GM18519 (cell line): ENCODE data around the gene KLHL12.
"Not testable (repeated sequence)": the region's sequence is repeated elsewhere in the genome, so short reads cannot be mapped to it uniquely, and the experiment has no call there.

Source experiments
- ATAC-seq: cut with Tn5 transposase; IDR thresholded peaks from one replicate; pipeline ENCODE4 v1.9.1; 2021; ENCODE audit warnings: mild to moderate bottlenecking, moderate library complexity; ENCODE audit not compliant: unreplicated experiment, low FRiP score

Gene KLHL12

DNA sequence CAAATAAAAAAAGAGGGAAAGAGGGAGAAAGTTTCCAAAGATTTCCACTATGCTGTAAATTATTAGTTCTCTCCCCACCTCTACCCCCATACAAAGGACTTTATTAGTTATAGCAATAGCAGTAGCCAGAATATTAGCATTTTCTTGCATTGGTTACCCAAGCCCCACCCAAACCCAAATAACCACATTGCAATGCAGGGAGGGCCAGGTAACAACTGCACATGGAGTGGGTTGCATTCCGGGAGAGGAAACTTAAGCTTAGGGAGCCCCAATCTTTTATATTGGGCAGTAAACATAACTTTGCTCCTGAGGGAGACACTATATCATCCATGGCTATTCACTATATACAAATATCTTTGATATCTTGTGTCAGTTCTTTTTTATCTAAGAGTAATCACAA lies 25.1 kb upstream of the KLHL12 start:
- no peak for ATAC-seq

- ATAC-seq: no peak
Measured at GRCh38 chr1:202951437-202951836, 24.4 kb upstream of the KLHL12 start.

GRCh38 chr1:202945483-202945882 lies 18.4 kb upstream of the KLHL12 start:
- no peak for ATAC-seq

GRCh38 chr1:202944438-202944921 lies 17.4 kb upstream of the KLHL12 start:
- ATAC-seq: no peak

DNA sequence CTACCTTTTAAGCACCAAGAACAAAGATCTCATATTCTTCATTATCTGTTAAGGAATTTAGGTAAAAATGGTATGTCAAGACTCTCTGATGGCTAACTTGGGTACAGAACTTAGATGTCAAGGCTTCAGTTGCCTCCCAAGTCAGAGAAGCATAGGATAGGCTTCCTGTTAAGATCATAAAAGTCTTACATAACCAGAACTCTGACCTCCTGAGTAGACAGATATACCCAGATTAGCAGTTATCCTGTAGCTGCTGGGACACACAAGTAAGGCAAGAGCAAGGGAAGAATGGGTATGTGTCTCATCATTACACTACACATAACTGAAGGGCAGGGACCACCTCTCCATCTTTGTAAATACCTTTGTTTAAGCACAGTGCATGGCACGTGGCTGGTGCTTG lies 15.4 kb upstream of the KLHL12 start:
- no peak for ATAC-seq

GRCh38 chr1:202941372-202941771 lies 14.3 kb upstream of the KLHL12 start:
- ATAC-seq: no peak

DNA sequence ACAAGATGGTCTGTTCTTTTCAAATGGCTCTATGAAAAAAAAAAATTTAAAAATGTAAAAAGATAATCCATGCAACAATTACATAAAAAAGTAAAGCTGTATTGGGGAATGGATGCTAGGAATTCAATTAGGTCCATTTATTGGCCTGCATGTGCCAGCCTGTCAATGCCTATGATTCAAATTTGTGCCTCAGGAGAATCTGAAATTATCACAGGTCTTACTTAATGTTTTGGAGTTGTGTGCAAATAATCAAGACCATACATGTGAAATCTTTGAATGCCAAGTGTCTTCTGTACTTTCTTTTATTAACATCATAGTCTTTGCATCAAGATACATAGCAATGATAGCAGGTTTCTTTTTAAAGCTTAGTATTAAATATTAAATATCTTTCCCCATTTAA lies 13.5 kb upstream of the KLHL12 start:
- ATAC-seq: no peak

DNA sequence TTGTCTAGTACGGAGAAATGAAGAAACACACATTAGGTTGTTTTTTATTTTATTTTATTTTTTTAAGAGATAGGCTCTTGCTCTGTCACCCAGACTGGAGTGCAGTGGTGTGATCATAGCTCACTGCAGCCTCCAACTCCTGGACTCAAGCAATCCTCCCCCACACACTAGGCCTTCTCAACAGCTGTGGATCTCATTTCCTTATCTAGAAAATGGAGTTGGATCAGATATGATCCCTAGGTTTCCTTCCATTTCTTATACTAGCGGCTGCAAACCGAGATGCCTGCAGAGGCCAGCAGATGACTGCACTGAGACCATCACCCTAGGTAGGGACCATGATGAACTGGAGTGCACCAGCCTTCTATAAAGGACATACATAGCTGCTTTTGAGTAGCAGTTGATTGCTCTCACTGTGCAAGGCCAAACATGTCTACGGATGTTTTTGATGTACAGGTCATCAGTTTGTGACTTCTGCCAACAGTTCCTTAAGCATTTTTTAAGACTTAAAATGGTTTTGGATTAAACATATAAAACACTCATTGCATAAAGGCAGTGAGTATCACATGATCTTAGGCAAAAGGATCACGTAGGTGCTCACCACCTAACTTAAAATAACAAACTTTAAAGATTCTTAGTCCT lies 11.4 kb upstream of the KLHL12 start:
- ATAC-seq: no peak

DNA sequence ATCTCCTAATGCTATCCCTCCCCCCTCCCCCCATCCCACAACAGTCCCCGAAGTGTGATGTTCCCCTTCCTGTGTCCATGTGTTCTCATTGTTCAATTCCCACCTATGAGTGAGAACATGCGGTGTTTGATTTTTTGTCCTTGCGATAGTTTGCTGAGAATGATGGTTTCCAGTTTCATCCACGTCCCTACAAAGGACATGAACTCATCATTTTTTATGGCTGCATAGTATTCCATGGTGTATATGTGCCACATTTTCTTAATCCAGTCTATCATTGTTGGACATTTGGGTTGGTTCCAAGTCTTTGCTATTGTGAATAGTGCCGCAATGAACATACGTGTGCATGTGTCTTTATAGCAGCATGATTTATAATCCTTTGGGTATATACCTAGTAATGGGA lies 9.4 kb upstream of the KLHL12 start:
- not testable (repeated sequence) for ATAC-seq

- ATAC-seq: no peak
Measured at GRCh38 chr1:202935844-202936243, 8.8 kb upstream of the KLHL12 start.

DNA sequence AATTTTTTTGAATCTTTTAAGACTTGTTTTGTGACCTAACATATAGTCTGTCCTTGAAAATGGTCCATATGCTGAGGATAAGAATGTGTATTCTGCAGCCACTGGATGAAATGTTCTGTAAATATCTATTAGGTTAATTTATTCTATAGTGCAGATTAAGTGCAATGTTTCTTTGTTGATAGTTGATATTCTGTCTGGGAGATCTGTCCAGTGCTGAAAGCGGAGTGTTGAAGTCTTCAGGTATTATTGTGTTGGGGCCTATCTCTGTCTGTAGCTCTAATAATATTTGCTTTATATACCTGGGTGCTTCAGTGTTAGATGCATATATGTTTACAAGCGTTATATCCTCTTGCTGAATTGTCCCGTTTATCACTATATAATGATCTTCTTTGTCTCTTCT lies 7.7 kb upstream of the KLHL12 start:
- no peak for ATAC-seq

GRCh38 chr1:202932476-202932875 lies 5.4 kb upstream of the KLHL12 start:
- no peak for ATAC-seq

DNA sequence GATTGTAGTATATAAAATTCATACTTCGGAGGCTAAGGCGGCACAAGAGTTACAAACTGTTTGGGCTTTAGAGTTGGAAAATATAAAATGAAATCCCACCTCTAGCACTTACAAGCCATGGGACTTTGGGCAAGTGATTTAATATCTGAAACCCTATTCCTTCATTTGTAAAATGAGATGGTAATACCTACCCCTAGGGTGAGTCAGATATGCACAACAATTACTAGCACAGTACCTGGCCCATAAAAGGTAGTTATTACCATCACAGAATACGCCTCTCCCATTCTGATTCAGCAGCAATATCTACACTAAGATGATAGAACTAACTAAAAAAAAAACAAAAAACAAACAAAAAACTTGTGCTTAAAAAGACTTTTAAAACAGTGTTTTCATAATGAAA lies 3.5 kb downstream of the KLHL12 start:
- no peak for ATAC-seq

GRCh38 chr1:202919615-202920014 lies 7.4 kb downstream of the KLHL12 start:
- ATAC-seq: no peak

- ATAC-seq: no peak
Measured at GRCh38 chr1:202915146-202915545, 11.9 kb downstream of the KLHL12 start.

DNA sequence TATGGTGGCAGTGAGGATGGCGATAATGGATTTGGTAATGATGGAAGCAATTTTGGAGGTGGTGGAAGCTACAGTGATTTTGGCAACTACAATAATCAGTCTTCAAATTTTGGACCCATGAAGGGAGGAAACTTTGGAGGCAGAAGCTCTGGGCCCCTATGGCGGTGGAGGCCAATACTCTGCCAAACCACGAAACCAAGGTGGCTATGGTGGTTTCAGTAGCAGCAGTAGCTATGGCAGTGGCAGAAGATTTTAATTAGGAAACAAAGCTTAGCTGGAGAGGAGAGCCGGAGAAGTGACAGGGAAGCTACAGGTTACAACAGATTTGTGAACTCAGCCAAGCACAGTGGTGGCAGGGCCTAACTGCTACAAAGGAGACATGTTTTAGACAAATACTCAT lies 14.6 kb downstream of the KLHL12 start:
- not testable (repeated sequence) for ATAC-seq

- no peak for ATAC-seq
Measured at GRCh38 chr1:202909494-202909893, 17.5 kb downstream of the KLHL12 start.

- no peak for ATAC-seq
Measured at GRCh38 chr1:202908998-202909397, 18.0 kb downstream of the KLHL12 start.

DNA sequence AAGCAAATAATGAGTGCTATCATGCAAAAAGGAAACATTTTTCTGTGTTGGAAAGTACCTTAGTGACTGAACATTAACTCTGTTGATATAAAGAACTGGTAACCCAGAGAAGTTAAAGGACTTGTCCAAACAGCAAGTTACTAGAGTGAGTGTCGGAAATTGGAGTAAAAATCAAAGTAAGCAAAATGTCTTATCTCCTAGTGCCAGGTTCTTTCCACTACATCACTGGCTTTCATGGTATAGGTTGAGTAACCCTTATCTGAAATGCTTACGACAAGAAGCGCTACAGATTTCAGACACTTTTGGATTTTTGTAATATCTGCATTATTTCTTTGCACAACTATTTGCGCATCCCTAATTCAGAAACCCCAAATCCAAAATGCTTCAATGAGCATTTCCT lies 21.7 kb downstream of the KLHL12 start:
- no peak for ATAC-seq

GRCh38 chr1:202903808-202904207 lies 23.2 kb downstream of the KLHL12 start:
- ATAC-seq: not testable (repeated sequence)

DNA sequence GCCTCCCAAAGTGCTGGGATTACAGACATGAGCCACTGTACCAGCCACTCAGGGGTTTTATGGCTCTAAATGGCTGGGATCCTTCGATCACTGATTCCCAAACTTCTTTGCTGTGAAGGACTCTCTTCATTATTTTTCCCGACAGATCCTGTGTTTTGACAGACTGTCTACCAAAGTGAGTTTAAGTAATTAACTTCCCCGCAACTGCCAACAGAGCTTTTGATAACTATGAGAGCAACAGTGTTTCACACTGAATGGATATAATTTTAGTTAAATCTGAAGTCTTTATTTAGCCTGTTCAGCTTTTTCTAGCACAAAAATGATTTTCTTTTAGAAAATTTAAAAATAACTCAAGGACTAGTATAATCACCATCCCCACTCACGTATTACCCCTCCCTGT lies 25.5 kb downstream of the KLHL12 start:
- ATAC-seq: no peak

DNA sequence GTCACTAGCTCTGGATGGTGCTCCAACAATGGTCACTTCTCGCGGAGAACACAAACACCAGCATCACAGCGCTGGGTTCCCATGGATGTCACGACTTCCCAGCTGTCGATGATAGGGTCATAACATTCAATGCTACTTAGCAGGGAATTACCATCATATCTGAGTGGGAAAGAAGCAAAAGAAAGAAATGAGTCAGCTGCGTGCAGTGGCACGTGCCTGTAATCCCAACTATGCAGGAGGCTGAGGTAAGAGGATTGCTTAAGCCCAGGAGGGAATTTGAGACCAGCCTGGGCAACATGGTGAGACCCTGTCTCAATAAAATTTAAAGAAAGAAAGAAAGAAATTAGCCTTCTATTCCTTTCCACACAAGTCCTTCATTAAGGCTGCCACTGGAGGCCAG lies 34.5 kb downstream of the KLHL12 start:
- no peak for ATAC-seq

DNA sequence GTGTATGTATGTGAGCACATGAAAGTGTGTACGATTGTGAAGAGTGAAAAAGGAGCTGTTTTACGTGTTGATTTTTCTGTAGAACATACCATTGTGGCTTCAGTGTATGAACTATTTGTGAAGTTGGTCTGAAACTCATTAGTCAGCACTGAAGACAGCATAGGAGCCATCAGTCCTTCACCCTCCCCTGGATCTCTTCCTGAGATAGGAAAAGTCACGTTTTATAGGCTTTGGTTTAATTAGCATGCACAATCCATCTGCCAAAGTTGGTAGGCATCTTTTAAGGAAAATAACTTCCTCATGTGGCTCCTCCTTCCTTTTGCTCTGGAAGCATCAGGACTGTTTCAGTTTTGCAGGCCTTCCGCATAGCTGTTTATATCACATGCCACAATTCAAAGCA lies 36.6 kb downstream of the KLHL12 start:
- ATAC-seq: no peak
